T-cell (primary cell): ENCODE results near the gene SPTBN1. TPM values are rescaled to one million over a fixed set of nuclear protein-coding genes. Genes with fewer than 3 reads are reported as not detected.
A peak's percentile ranks its signal among the peaks of the same experiment; 100 is the strongest.

Source experiments
- ATAC-seq, 4 experiments: fragments of 200-7000 bp in 3 of 4; fragments of 150-1000 bp in 1 of 4; cut with Tn5 transposase; replicated peaks in 1 of 4; 1 replicate in 3 of 4; 2 replicates in 1 of 4; pipeline ENCODE4 v1.10.0; 2021; ENCODE audit warnings: moderate library complexity in 3 of 4, mild to moderate bottlenecking in 2 of 4, moderate number of reproducible peaks in 1 of 4
- CTCF ChIA-PET, 2 donors: fragments of 300-600 bp; sonication (Branson Sonifier 250); formaldehyde crosslinking; loops; one replicate each; lab custom pipeline; 2022; ENCODE audit warnings: antibody characterized with exemption in 2 of 2; lab: Charles Lee
- POLR2A ChIA-PET, 2 donors: fragments of 300-600 bp; sonication (Branson Sonifier 250); formaldehyde crosslinking; loops; one replicate each; lab custom pipeline; 2022; ENCODE audit warnings: antibody characterized with exemption in 2 of 2; lab: Charles Lee
- DNase-seq, 35 experiments: peaks; one replicate each; pipeline versions ENCODE4 v3.0.0 to v3.0.0-alpha.2; 2013 to 2023
- H3K27ac ChIP-seq: one replicate; pipeline ENCODE4 v1.5.1; 2013; ENCODE audit warnings: low read length
- H3K27me3 ChIP-seq, 2 experiments: replicated peaks in 1 of 2; 1 replicate in 1 of 2; 2 replicates in 1 of 2; pipeline versions ENCODE4 v1.6.1 to v1.7.0; 2013; ENCODE audit warnings: low read length in 1 of 2, mixed read lengths in 1 of 2; ENCODE audit not compliant: control insufficient read depth in 2 of 2, insufficient read depth in 2 of 2; ENCODE audit errors: extremely low read depth in 1 of 2
- H3K36me3 ChIP-seq, 2 donors: 1 replicate in 1 of 2; 2 replicates in 1 of 2; pipeline versions ENCODE4 v1.6.1 to v1.7.0; 2013; ENCODE audit warnings: low read length in 1 of 2; ENCODE audit not compliant: control insufficient read depth in 2 of 2, insufficient read depth in 1 of 2; ENCODE audit errors: extremely low read depth in 1 of 2
- H3K4me1 ChIP-seq, 2 experiments: 1 replicate in 1 of 2; 2 replicates in 1 of 2; pipeline versions ENCODE4 v1.6.1 to v1.7.0; 2013; ENCODE audit warnings: low read length in 2 of 2, mixed read lengths in 1 of 2; ENCODE audit not compliant: insufficient read depth in 2 of 2, control insufficient read depth in 1 of 2; ENCODE audit errors: extremely low read depth in 1 of 2
- H3K4me3 ChIP-seq, 2 donors: 1 replicate in 1 of 2; 2 replicates in 1 of 2; pipeline versions ENCODE4 v1.5.1 to v1.7.0; 2013; ENCODE audit warnings: mild to moderate bottlenecking in 2 of 2, low read length in 1 of 2, moderate library complexity in 1 of 2; ENCODE audit not compliant: control insufficient read depth in 1 of 2; ENCODE audit errors: extremely low read depth in 1 of 2
- H3K9me3 ChIP-seq: 2 replicates; pipeline ENCODE4 v1.7.0; 2013
- H3K27ac Mint-ChIP-seq, 2 donors: one replicate each; pipeline ENCODE4 v1.8.0; 2020 to 2021; ENCODE audit warnings: mild to moderate bottlenecking in 2 of 2, mixed read lengths in 2 of 2
- H3K27me3 Mint-ChIP-seq, 2 donors: one replicate each; pipeline ENCODE4 v1.8.0; 2021 to 2022; ENCODE audit warnings: mixed read lengths in 2 of 2
- H3K36me3 Mint-ChIP-seq: one replicate; pipeline ENCODE4 v1.8.0; 2021; ENCODE audit warnings: mixed read lengths
- H3K4me1 Mint-ChIP-seq, 3 donors: one replicate each; pipeline ENCODE4 v1.8.0; 2020 to 2022; ENCODE audit warnings: mixed read lengths in 3 of 3, mild to moderate bottlenecking in 1 of 3
- H3K4me3 Mint-ChIP-seq, 3 donors: one replicate each; pipeline ENCODE4 v1.8.0; 2020 to 2022; ENCODE audit warnings: mild to moderate bottlenecking in 3 of 3, mixed read lengths in 3 of 3, moderate library complexity in 3 of 3
- H3K9me3 Mint-ChIP-seq, 3 donors: one replicate each; pipeline ENCODE4 v1.8.0; 2020 to 2022; ENCODE audit warnings: mixed read lengths in 3 of 3
- WGBS: methylation state at CpG from one replicate; pipeline ENCODE4 v1.1.5; 2013; ENCODE audit warnings: missing lambda C conversion rate; ENCODE audit not compliant: insufficient coverage; 5-methylcytosine and 5-hydroxymethylcytosine counted together
- total RNA-seq, 35 experiments: library from RNA in 6 of 35; stranded (reverse) in 6 of 35; fragments of 120-200 nt in 1 of 35; gene quantifications; one replicate each; pipeline versions ENCODE4 v1.2.1 to v1.2.4 and lab custom pipeline; 2013 to 2026

The SPTBN1 gene
- total RNA-seq, 5 donors from 2014 or later (not counting 1 experiment from before 2014, with no cell fraction given), result 129 to 222 (median 139) TPM

DNA sequence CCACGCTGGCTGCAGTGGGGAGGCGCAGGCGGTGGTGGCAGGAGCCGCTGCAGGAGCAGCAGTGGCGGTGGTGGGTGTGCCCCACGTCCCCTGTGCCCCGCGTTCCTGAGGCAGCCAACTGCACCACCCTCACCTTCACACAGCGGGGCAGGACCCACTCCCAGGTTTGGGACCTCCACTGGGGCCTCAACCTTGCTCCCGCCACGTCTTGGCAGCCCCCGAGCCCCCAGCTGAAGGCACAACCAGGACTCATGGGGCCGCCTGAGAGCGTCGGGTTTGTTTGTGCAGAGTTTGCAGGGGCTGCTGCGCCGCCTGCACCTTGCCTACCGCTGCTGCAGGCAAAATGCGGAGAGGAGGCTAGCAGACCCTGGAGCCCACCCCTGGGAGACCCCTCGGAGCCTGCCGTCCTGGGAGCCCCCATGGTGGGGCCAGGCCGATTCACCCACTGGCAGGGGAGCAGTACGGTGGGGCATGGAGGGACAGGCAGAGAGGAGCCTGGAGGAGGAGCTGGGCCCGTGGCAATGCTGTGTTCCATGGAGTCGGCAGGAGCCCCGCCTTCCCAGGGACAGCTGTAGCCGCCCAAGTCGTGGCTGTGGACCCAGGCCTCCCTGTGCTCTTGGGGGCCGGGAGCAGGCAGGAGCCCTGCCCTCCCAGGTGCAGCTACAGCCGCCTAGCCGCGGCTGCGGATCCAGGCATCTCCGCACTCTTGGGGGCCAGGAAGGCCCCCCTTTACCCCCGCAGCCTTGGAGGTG, 252.6 kb downstream of the SPTBN1 start:
- ChIA-PET POLR2A (no interaction called here), CTCF (interaction anchor here in 1 of 2 donors (0.6 to 5.0 kb wide), 3 partner anchors 14 to 185 kb away, joined by 3 to 83 read pairs (median 3); partner anchors contain the start of gene EML6)
- Mint-ChIP-seq H3K9me3 (no peaks in the 10 kb centered on the region), H3K4me3 (peak overlapping the region; percentile 44 to 65 (median 49)), H3K27me3 (peaks cover 26% of the 10 kb centered on the region in 2 donors), H3K4me1 (peaks cover 0 to 8% (median 2%) of the 10 kb centered on the region in 3 donors), H3K27ac (no peak overlapping the region), H3K36me3 (no peaks in the 10 kb centered on the region)
- peak; percentile 51 to 73 (median 62) for ATAC-seq
- Histone ChIP-seq H3K4me3 (peak overlapping the region; percentile 18 to 58), H3K27ac (no peak overlapping the region), H3K4me1 (peaks cover 0 to 15% of the 10 kb centered on the region in 2 experiments), H3K9me3 (no peaks in the 10 kb centered on the region), H3K36me3 (no peaks in the 10 kb centered on the region), H3K27me3 (peaks cover 0 to 27% of the 10 kb centered on the region in 2 experiments)
- WGBS, result 26% methylated on average over 32 of the region's 35 CpGs
- DNase-seq, result peak in 5 of 35 experiments; percentile 4 to 20 (median 17)

DNA sequence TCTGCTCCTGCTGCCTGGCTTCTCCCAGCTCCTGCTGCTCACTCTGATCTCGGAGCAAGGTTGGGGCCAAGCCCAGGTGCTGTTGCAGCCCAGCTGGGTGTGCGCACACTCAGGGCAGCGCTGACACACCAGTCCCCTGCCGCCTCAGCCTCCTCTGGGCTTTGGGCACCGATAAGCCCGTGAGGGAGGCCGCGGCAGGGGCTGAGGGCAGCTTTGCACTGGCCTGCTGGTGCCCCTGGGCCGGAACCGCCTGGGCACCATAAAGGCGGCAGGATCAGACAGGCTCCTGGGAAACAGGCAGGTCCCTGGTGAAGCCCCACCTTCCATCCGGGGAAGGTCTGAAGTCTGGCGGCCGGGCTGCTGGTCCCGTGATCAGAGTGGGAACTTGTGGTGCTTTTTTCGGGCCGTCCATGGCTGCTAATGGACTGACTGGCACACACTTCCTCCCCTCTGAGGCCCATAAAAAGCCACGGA, 253.2 kb downstream of the SPTBN1 start:
- no peaks in the 10 kb centered on the region for H3K9me3 Mint-ChIP-seq
- peak overlapping the region; percentile 44 to 65 (median 49) for H3K4me3 Mint-ChIP-seq
- H3K27ac Mint-ChIP-seq, result no peak overlapping the region
- ChIA-PET CTCF (interaction anchor here in 1 of 2 donors (0.6 to 1.0 kb wide), 3 partner anchors 14 to 190 kb away, joined by 3 to 4 read pairs (median 3); partner anchors contain the start of gene EML6), POLR2A (no interaction called here)
- no peak for DNase-seq
- peak overlapping the region; percentile 18 to 58 for H3K4me3 ChIP-seq
- H3K27me3 ChIP-seq, result peaks cover 0 to 27% of the 10 kb centered on the region in 2 experiments
- H3K4me1 Mint-ChIP-seq, result peaks cover 0 to 8% (median 2%) of the 10 kb centered on the region in 3 donors
- ATAC-seq, result peak; percentile 28 to 61 (median 50)
- peaks cover 26% of the 10 kb centered on the region in 2 donors for H3K27me3 Mint-ChIP-seq
- H3K9me3 ChIP-seq, result no peaks in the 10 kb centered on the region
- H3K36me3 ChIP-seq, result no peaks in the 10 kb centered on the region
- WGBS, result 26% methylated on average over 14 of the region's 18 CpGs
- H3K27ac ChIP-seq, result no peak overlapping the region
- H3K36me3 Mint-ChIP-seq, result no peaks in the 10 kb centered on the region
- peaks cover 0 to 15% of the 10 kb centered on the region in 2 experiments for H3K4me1 ChIP-seq

DNA sequence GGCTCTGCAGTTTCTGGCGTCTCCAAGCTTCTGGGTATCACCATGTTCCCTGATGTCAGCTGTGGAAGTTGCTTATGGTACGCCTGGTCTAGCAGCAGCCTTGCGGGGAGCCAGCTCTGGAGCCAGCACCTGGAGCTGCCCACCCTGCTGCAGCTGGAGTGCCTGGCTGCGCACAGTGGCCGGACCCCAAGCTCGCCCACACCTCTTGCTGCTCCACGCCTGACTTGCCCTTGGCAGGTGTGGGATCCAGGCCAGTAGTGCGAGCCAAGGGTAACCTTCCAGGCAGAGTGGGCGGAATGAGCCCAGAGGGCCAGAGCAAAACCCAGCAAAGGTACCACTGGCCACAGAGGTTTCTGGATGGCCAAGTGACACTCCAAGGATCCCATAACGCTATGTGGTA, 254.1 kb downstream of the SPTBN1 start:
- peaks cover 0 to 8% (median 2%) of the 10 kb centered on the region in 3 donors for H3K4me1 Mint-ChIP-seq

DNA sequence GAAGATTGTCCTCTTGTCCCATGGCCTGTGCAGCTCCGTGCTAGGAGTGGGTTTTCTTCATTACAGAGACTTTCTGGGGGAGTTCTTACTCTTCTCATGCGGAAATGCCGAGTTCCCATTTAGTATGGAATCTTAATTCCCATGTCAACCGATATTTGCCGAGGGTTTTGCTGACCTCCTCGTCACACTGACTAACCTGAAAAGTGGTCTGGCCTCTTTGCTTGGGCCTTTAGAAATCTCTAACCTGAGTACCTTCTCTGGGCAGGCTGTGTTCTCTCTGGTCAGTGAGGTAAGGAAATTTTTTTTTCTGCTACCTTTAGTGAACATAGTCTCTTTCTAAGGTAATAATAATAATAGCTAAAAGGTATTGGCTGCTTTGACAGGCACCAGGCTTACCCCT, 256.4 kb downstream of the SPTBN1 start:
- Mint-ChIP-seq H3K36me3 (no peaks in the 10 kb centered on the region), H3K27me3 (peaks cover 23 to 29% of the 10 kb centered on the region in 2 donors), H3K27ac (no peak overlapping the region), H3K4me3 (no peak overlapping the region), H3K4me1 (peaks cover 0 to 8% (median 2%) of the 10 kb centered on the region in 3 donors), H3K9me3 (no peaks in the 10 kb centered on the region)
- 88% methylated on average over 5 of the region's 6 CpGs for WGBS
- H3K27ac ChIP-seq, result no peak overlapping the region
- no peaks in the 10 kb centered on the region for H3K9me3 ChIP-seq
- no peaks in the 10 kb centered on the region for H3K36me3 ChIP-seq
- peaks cover 0 to 15% of the 10 kb centered on the region in 2 experiments for H3K4me1 ChIP-seq
- no peak for DNase-seq
- CTCF ChIA-PET, result no interaction called here
- POLR2A ChIA-PET, result interaction anchor here in 1 of 2 donors (0.6 kb wide), 1 partner anchor 519 kb away, joined by 3 read pairs; no protein-coding TSS in a partner anchor
- no peak for ATAC-seq
- H3K27me3 ChIP-seq, result peaks cover 0 to 27% of the 10 kb centered on the region in 2 experiments
- no peak overlapping the region for H3K4me3 ChIP-seq

More for the DNA sequence above, 254.1 kb downstream of the SPTBN1 start:
- ATAC-seq (no peak), DNase-seq (no peak)
- peaks cover 0 to 15% of the 10 kb centered on the region in 2 experiments for H3K4me1 ChIP-seq
- WGBS, result 94% methylated on average over 8 of the region's 10 CpGs
- H3K27ac ChIP-seq, result no peak overlapping the region
- no peaks in the 10 kb centered on the region for H3K9me3 ChIP-seq
- Mint-ChIP-seq H3K4me3 (peak overlapping the region in 2 of 3 donors; percentile 49 to 65), H3K27me3 (peaks cover 26% of the 10 kb centered on the region in 2 donors), H3K36me3 (no peaks in the 10 kb centered on the region), H3K27ac (peak overlapping the region in 1 of 2 donors; percentile 78), H3K9me3 (no peaks in the 10 kb centered on the region)
- ChIA-PET POLR2A (no interaction called here), CTCF (interaction anchor here in 1 of 2 donors (1.0 kb wide), 1 partner anchor 190 kb away, joined by 3 read pairs; no protein-coding TSS in a partner anchor)
- peaks cover 0 to 27% of the 10 kb centered on the region in 2 experiments for H3K27me3 ChIP-seq
- no peaks in the 10 kb centered on the region for H3K36me3 ChIP-seq
- no peak overlapping the region for H3K4me3 ChIP-seq

DNA sequence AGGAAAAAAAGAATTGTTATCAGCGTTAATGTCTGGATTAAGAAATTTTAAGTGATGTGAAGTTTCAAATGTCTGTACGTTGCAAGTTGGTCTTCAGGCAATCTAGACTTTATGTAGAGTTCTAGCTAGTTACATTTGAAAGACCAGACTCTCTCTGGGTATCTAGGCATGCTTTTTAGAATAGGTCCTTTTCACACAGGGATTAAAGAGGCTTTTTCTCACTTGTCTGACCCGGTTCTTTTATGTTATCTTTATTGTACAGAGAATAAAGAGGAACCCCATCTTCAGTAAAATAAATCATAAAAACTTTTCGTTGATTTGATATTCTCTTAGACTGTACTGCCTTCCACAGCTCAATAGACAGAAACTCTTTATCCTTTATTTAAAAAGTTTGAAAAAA, 258.9 kb downstream of the SPTBN1 start:
- Mint-ChIP-seq H3K9me3 (no peaks in the 10 kb centered on the region), H3K4me1 (no peaks in the 10 kb centered on the region), H3K4me3 (no peak overlapping the region), H3K36me3 (no peaks in the 10 kb centered on the region), H3K27ac (no peak overlapping the region), H3K27me3 (peaks cover 32 to 34% of the 10 kb centered on the region in 2 donors)
- Histone ChIP-seq H3K27me3 (peaks cover 0 to 9% of the 10 kb centered on the region in 2 experiments), H3K9me3 (no peaks in the 10 kb centered on the region), H3K27ac (no peak overlapping the region), H3K4me3 (no peak overlapping the region), H3K36me3 (no peaks in the 10 kb centered on the region), H3K4me1 (no peaks in the 10 kb centered on the region)
- ChIA-PET CTCF (interaction anchor here (0.8 to 1.2 kb wide), 2 partner anchors 9 to 10 kb away, joined by 3 to 5 read pairs; no protein-coding TSS in a partner anchor), POLR2A (no interaction called here)
- 76% methylated on average over 2 of the region's 4 CpGs for WGBS
- ATAC-seq (no peak), DNase-seq (no peak)

DNA sequence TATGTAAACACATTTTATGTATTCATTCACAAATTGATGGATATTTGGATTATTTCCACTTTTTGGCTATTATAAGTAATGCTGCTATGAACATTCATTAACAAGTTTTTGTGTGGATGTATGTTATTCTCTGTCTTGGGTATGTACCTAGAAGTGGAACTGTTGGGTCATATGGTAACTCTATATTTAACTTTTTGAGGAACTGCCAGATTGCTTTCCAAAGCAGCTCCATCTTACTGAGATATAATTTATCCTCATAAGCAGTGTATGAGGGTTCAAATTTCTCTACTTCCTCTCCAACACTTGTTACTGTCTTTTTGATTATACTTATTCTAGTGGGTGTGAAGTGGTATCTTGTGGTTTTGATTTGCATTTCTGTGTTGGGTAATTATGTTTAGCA, 260.2 kb downstream of the SPTBN1 start:
- Histone ChIP-seq H3K27me3 (peaks cover 0 to 8% of the 10 kb centered on the region in 2 experiments), H3K4me3 (no peak overlapping the region), H3K9me3 (no peaks in the 10 kb centered on the region), H3K36me3 (no peaks in the 10 kb centered on the region), H3K4me1 (no peaks in the 10 kb centered on the region), H3K27ac (no peak overlapping the region)
- Mint-ChIP-seq H3K4me1 (no peaks in the 10 kb centered on the region), H3K27me3 (peaks cover 26 to 29% of the 10 kb centered on the region in 2 donors), H3K9me3 (no peaks in the 10 kb centered on the region), H3K27ac (no peak overlapping the region), H3K36me3 (no peaks in the 10 kb centered on the region), H3K4me3 (no peak overlapping the region)
- POLR2A ChIA-PET, result no interaction called here
- CTCF ChIA-PET, result interaction anchor here (1.0 to 1.7 kb wide), 2 partner anchors 10 to 12 kb away, joined by 5 to 9 read pairs; no protein-coding TSS in a partner anchor
- ATAC-seq, result no peak
- no peak for DNase-seq
